Measurements from ENCODE around the gene NOSTRIN. TPM values are rescaled to one million over a fixed set of nuclear protein-coding genes. Genes with fewer than 3 reads are reported as not detected.

The NOSTRIN gene
- total RNA-seq, 2 donors from 2014 or later: 0.42 to 0.73 TPM

- Mint-ChIP-seq H3K36me3 (ENCODE audit: low read depth) (no peaks in the 10 kb centered on the region), H3K27ac (no peak overlapping the region), H3K4me1 (peaks cover 22% of the 10 kb centered on the region), H3K9me3 (peaks cover 2% of the 10 kb centered on the region), H3K27me3 (ENCODE audit: insufficient read depth) (no peaks in the 10 kb centered on the region), H3K4me3 (no peak overlapping the region)
- Histone ChIP-seq H3K9me3 (ENCODE audit: control insufficient read depth, low read length) (no peaks in the 10 kb centered on the region), H3K36me3 (ENCODE audit: control insufficient read depth, insufficient read depth, low read length) (no peaks in the 10 kb centered on the region), H3K4me1 (ENCODE audit: control insufficient read depth, insufficient read depth, low read length) (peaks cover 10% of the 10 kb centered on the region), H3K27ac (ENCODE audit: low read depth, low read length) (no peak overlapping the region), H3K27me3 (ENCODE audit: control insufficient read depth, insufficient read depth, low read length, poor library complexity, severe bottlenecking) (no peaks in the 10 kb centered on the region), H3K4me3 (ENCODE audit: low read length) (no peak overlapping the region), H3K9ac (ENCODE audit: extremely low read depth, low read length, poor library complexity, severe bottlenecking) (no peak overlapping the region)
- DNase-seq: no peak
- no peak for TF ChIP-seq CTCF (conservative IDR thresholded peaks at IDR 0.05)
- 89% methylated on average over 1 of the region's 1 CpG; no CpG with 5 or more reads in 1 of the 2 experiments for WGBS, 2 experiments (ENCODE audit: insufficient coverage in 1 of 2, insufficient read length in 1 of 2)
These were observed 7.5 kb upstream of the NOSTRIN start for GRCh38 chr2:168794968-168795367.

GRCh38 chr2:168796090-168796577 is 6.3 kb upstream of the NOSTRIN start:
- no peaks in the 10 kb centered on the region for H3K27me3 ChIP-seq (ENCODE audit: control insufficient read depth, insufficient read depth, low read length, poor library complexity, severe bottlenecking)
- H3K27ac ChIP-seq (ENCODE audit: low read depth, low read length): no peak overlapping the region
- WGBS, 2 experiments (ENCODE audit: insufficient coverage in 1 of 2, insufficient read length in 1 of 2): 94 to 99% methylated on average over 9 of the region's 9 CpGs
- peaks cover 10% of the 10 kb centered on the region for H3K4me1 ChIP-seq (ENCODE audit: control insufficient read depth, insufficient read depth, low read length)
- TF ChIP-seq CTCF (conservative IDR thresholded peaks at IDR 0.05): no peak
- H3K4me3 Mint-ChIP-seq: no peak overlapping the region
- no peaks in the 10 kb centered on the region for H3K27me3 Mint-ChIP-seq (ENCODE audit: insufficient read depth)
- H3K4me3 ChIP-seq (ENCODE audit: low read length): no peak overlapping the region
- H3K9me3 ChIP-seq (ENCODE audit: control insufficient read depth, low read length): no peaks in the 10 kb centered on the region
- no peak for DNase-seq
- H3K9ac ChIP-seq (ENCODE audit: extremely low read depth, low read length, poor library complexity, severe bottlenecking): no peak overlapping the region
- H3K36me3 ChIP-seq (ENCODE audit: control insufficient read depth, insufficient read depth, low read length): no peaks in the 10 kb centered on the region
- no peak overlapping the region for H3K27ac Mint-ChIP-seq
- no peaks in the 10 kb centered on the region for H3K9me3 Mint-ChIP-seq
- no peaks in the 10 kb centered on the region for H3K36me3 Mint-ChIP-seq (ENCODE audit: low read depth)
- peaks cover 22% of the 10 kb centered on the region for H3K4me1 Mint-ChIP-seq

DNA sequence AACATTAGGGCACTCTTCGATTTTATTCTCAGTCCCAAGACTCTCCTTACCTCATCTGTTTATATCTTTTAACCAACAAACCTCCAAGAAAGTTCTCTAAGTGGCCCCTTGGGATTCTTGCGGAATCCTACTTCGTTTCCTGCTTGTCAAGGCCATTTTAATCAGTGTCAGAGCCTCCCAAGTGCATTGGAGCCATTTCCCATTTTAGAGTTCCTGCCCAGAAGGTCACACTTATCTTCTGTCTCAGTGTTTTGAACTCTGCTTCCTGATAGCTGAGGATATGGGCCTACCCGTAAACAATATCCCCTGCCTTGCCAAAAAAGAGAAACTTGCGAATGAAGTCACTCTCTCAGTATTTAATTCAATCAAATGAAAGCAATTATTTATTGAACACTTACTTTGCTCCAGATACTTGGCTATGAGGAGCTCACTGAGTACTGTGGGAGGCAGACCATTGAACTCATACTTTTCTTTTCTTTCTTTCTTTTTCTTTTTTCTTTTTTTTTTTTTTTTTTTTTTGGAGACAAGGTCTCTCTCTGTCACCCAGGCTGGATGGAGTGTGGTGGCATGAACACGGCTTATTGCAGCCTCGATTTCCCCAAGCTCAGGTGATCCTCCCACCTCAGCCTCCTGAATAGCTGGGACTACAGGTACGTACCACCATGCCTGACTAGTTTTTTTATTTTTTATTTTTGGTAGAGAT is 5.7 kb upstream of the NOSTRIN start:
- no peak overlapping the region for H3K27ac ChIP-seq (ENCODE audit: low read depth, low read length)
- no peak for DNase-seq
- Mint-ChIP-seq H3K27ac (no peak overlapping the region), H3K4me3 (no peak overlapping the region), H3K36me3 (ENCODE audit: low read depth) (no peaks in the 10 kb centered on the region), H3K4me1 (peaks cover 24% of the 10 kb centered on the region), H3K9me3 (no peaks in the 10 kb centered on the region), H3K27me3 (ENCODE audit: insufficient read depth) (no peaks in the 10 kb centered on the region)
- H3K4me3 ChIP-seq (ENCODE audit: low read length): no peak overlapping the region
- peaks cover 10% of the 10 kb centered on the region for H3K4me1 ChIP-seq (ENCODE audit: control insufficient read depth, insufficient read depth, low read length)
- no peaks in the 10 kb centered on the region for H3K9me3 ChIP-seq (ENCODE audit: control insufficient read depth, low read length)
- no peaks in the 10 kb centered on the region for H3K36me3 ChIP-seq (ENCODE audit: control insufficient read depth, insufficient read depth, low read length)
- no peak for TF ChIP-seq CTCF (conservative IDR thresholded peaks at IDR 0.05)
- 91 to 96% methylated on average over 3 to 8 of the region's 8 CpGs for WGBS, 2 experiments (ENCODE audit: insufficient coverage in 1 of 2, insufficient read length in 1 of 2)
- no peaks in the 10 kb centered on the region for H3K27me3 ChIP-seq (ENCODE audit: control insufficient read depth, insufficient read depth, low read length, poor library complexity, severe bottlenecking)
- no peak overlapping the region for H3K9ac ChIP-seq (ENCODE audit: extremely low read depth, low read length, poor library complexity, severe bottlenecking)

All from endodermal cell (in vitro differentiated cells).